Stimulated activated CD8-positive, alpha-beta memory T cell treated with anti-CD3 and anti-CD28 coated beads, Interleukin-2, amount 100 ng/mL, for 48 hours (primary cell): ENCODE results near the gene DHRS12.
"Not testable (repeated sequence)": the region's sequence is repeated elsewhere in the genome, so short reads cannot be mapped to it uniquely, and the experiment has no call there.

ENCODE experiments used
- DNase-seq, 2 donors: peaks; one replicate each; pipeline ENCODE4 v3.0.0-alpha.2; 2020; ENCODE audit warnings: low read depth in 2 of 2

The DHRS12 gene

DNA sequence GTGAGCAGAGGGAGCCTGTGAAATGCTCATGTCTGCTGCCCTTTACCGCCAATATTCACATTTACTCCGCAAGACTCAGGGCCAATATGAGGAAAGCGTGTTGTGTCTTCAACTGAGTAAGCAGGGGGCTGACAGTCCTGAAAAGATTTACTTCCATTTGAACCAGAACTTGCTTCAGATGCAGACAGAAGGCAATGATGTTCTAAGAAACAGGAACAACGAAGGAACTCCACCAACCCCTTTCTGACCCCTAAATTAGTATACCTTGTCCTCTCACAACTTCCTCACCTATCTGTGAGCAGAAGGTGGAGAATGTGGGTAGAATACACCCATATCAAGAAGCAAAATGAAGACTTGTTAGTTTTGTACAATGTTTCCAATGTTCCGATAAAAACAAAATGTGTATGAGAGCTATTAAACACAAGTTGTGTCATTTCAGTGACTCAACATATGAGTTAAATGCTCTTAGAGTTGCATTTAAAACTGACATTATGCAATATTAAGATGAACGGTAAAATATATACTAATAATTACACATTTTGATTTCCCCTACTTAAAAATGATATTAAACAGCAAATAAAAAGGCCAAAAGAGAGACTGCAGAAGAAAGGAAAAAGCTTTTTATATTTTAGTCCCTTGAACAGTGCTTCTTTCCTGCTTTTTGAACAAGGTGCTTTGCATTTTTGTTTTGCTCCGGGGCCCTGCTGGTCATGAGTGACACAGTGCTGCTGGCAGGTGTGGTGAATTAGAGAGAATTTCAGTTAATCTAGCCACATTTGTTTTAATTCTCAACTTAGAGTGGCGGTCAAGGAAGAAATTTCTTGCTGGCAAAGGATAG is 25.0 kb upstream of the DHRS12 start:
- no peak for DNase-seq

- DNase-seq: no peak
These were observed 23.3 kb upstream of the DHRS12 start for GRCh38 chr13:51827254-51827653.

DNA sequence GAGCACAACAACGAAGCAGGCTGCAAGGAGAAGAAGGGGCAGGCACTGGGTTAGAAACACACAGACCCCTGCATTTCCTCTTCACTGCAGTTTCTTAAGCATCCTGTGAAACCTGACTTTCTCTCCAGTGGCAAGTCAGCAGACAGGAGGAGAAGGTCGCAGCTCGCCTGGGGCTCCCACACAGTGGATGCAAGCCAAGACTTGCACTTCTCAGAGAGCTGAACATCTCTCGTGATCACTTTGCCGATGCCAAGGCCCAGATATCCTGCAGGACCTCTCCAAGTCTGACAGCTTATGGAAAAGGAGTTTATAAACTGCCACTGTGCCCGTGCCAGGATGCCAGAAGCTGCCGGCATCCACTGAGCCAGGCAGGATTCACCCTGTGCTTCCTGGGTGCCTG is 22.6 kb upstream of the DHRS12 start:
- DNase-seq: no peak

- DNase-seq: no peak
These were observed 21.8 kb upstream of the DHRS12 start for GRCh38 chr13:51825681-51826254.

DNA sequence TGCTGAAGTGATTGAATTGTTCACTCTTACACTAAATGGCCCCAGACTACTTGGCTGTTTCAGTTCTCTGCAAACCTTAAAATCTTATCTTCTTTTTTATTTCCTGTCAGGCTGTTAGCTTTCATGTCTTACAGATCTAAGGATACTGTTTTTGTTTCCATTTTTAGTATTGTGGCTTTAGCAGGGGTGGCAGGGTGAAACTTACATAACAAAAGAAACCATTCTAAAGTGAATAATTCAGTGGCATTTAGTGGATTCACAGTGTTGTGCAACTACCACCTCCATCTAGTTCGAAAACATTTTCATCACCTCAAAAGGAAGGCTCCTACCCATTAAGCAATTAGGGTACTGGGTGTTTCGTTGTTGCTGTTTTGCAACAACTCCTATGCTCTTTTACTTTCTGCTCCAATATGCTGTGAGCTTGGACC is 21.2 kb upstream of the DHRS12 start:
- DNase-seq: no peak

- not testable (repeated sequence) for DNase-seq
These were observed 20.7 kb upstream of the DHRS12 start for GRCh38 chr13:51824712-51825111.

DNA sequence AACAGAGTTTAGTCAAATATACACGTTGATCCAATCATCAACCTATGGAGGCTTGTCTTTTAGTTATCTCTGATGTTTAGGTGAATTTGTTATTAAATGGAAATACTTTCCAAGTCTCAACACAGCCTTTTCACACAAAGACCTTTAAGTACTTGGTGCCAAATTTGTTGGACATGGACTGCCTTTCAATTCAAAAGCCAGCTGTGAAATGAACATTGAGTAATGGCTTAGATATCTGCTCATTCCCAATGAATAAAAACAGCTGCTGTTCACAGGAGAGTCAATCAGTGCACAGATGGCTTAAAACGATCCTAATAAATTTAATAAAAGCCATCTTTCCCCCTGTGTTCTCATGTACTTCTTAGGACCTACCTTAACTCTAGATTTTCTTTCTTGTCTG is 19.9 kb upstream of the DHRS12 start:
- no peak for DNase-seq

GRCh38 chr13:51823359-51823758 is 19.4 kb upstream of the DHRS12 start:
- DNase-seq: no peak

DNA sequence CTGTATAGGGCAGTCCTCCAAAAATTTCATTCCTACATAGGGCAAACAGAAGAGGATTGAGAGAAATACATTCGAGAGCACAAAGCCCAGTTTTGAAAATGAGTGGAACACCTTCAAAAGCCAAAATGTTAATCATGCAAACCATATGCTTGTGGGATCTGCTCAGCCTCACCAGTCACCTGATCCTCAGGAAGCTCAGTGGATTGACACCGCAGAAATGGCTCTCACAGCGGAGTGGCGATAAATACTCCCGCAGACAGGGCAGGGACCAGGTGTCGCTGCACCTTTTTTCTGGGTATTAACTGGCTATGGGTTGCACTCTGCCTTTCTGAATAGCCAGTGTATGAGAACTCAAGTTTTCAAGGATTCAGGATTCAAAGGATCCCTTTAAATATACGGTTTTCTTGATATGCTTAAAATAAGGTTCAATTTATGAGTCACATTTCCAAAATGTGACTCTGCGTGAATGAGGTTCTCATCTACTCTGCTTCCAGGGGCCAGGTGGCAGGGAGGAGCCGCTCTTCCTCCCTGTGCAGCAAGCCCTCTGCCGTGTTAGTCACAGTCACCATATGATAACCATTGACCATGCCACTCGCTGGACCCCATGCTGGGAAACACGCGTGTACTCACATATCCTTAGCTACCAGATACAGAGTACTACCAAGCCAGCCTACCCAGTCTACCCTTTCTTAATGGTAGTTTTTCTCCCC is 18.3 kb upstream of the DHRS12 start:
- DNase-seq: no peak

DNA sequence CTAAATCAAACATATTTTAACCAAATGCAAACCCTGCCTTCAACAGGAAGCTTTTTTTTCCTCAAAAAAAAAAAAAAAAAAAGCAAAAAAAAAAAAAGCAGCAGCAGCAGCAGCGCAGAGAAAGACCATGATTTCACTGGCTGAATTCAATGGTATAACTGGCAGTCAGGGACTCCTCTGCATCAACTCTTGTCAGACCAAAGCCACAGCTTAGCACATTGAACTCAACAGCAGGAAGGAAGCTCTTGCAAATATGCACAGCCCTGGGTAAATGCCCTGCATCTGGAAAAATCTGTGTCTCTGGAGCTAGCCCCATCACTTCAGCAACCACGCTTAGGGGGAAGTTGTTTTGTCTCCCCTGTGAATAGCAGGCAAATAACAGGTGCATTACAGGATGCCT is 17.6 kb upstream of the DHRS12 start:
- DNase-seq: no peak

- DNase-seq: no peak
These were observed 16.1 kb upstream of the DHRS12 start for GRCh38 chr13:51820016-51820597.

GRCh38 chr13:51819544-51819943 is 15.6 kb upstream of the DHRS12 start:
- no peak for DNase-seq

- DNase-seq: peak in 1 of 2 donors; percentile 30
These were observed 15.0 kb upstream of the DHRS12 start for GRCh38 chr13:51818781-51819511.

DNA sequence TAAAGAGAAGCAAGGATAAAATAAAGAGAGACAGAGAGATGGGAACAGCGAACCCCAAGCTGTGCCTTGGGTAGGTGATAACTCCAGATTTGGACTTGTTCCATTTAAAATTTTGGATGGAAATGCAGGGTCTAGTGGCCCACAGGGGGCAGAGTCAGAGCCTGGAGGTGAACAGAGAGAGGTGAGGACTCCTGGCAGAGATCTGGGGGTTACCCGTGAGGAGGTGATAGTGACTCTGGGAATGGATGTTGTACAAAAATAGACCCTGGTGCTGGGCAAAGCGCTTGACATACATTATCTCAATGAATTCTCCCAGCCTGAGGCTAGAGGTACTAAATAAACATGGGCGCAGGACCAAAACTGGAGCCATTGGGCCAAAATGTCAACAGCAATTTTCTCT is 14.3 kb upstream of the DHRS12 start:
- DNase-seq: no peak

DNA sequence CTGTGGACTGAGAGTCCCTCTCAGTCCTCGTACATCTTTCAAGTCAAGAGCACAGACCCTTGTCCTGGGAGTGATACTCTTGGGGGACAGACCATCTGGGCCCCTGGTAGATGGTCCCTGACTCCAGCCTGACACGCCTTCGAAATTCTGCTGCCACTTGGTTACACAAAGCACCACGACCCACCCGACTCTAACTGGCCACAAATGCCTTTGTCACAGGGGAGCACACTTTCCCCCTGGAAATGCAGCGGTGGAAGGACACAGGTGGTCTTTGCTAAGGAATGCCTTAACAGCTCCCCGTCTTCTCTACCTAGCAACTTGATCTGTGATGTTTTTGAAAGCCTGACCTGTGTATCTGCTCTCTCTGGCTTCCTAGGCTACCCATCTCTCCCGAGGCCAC is 13.8 kb upstream of the DHRS12 start:
- DNase-seq: no peak

DNA sequence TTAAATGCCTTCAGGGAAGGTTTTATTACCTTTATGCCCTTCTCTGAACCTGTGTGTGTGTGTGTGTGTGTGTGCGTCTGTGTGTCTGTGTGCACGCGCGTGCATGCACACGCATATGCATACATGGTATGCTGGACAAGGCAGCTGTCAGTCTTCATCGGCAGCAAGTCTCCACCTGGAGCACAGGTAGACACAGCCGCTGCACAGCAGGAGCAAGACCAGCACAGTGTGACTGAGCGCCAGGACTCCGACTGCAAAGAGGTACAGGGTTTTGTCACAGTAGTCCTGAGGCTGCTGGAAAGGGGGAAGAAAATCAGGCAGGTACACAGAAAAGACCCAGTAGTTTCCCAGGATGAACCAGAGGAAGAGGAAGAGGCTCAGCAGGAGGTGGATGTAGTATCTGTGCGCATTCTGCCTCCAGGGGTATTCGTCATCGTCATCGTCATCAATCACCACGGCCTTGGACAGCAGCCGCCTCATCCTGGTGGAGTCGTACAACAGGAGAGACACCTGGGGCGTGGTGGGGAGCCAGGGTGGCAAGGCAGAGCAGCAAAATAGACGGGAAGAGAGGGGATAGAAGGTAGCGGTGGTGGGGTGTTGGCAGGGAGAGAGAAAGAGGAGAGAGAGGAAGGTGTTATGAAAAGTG is 12.8 kb upstream of the DHRS12 start:
- no peak for DNase-seq

- no peak for DNase-seq
These were observed 11.9 kb upstream of the DHRS12 start for GRCh38 chr13:51815848-51816247.

GRCh38 chr13:51814825-51815650 is 11.1 kb upstream of the DHRS12 start:
- DNase-seq: peak in 1 of 2 donors; percentile 63

- no peak for DNase-seq
These were observed 10.1 kb upstream of the DHRS12 start for GRCh38 chr13:51814071-51814470.

DNA sequence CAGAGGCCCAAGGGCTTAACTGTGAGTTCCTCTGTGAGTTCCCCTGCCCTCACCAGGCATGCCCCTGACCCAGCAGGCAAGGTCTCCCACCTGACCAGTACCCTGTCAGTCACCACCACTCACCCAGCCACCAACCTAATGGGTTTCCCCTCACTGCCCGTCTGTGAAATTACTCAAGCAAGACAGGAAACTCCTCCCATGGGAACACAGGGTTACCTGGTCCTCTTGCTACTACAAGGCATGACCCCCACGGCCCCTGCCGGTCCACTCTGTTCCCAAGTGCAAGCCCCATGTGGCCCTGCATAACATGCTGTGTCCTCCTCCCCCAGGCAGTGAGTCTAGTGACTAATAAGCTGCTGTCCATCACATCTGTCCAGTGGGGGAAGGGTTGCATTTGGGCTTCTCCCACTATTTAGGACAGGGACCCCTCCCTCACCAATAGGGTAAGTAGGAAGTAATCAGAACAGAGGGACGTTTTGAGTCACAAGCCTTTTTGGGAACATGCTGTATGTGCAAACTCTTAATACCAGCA is 8.0 kb upstream of the DHRS12 start:
- DNase-seq: no peak
